ENCODE measurements around the gene PCGF2. TPM values are rescaled to one million over a fixed set of nuclear protein-coding genes. Genes with fewer than 3 reads are reported as not detected.

The PCGF2 gene
- total RNA-seq, 4 donors from 2014 or later, result 8.5 to 13.5 (median 10.9) TPM

GRCh38 chr17:38751808-38752307 lies 3.7 kb upstream of the PCGF2 start:
- H3K4me3 ChIP-seq (replicated peaks in 1 of 3), result peak overlapping the region; percentile 40 to 97 (median 53)
- no peak for TF ChIP-seq CTCF (IDR thresholded peaks at IDR 0.05)
- no peak for TF ChIP-seq POLR2A (IDR thresholded peaks at IDR 0.05)
- WGBS, 2 donors, result 1 to 3% methylated on average over 44 of the region's 44 CpGs
- H3K9me3 ChIP-seq, result no peaks in the 10 kb centered on the region
- intact Hi-C loops (cut with DNase I), result no loop called here
- no peaks in the 10 kb centered on the region for H3K27me3 ChIP-seq
- peaks cover 35 to 37% of the 10 kb centered on the region in 2 donors for H3K4me1 ChIP-seq
- H3K36me3 ChIP-seq, result peaks cover 11 to 13% of the 10 kb centered on the region in 2 donors
- H3K27ac ChIP-seq, result peak overlapping the region; percentile 33 to 93 (median 69)
- DNase-seq, result peak; percentile 83 to 86

GRCh38 chr17:38751144-38751807 lies 3.1 kb upstream of the PCGF2 start:
- Histone ChIP-seq H3K4me3 (replicated peaks in 1 of 3) (peak overlapping the region in 1 of 3 donors; percentile 97), H3K27ac (peak overlapping the region; percentile 3 to 93 (median 4)), H3K36me3 (peaks cover 6 to 9% of the 10 kb centered on the region in 2 donors), H3K27me3 (no peaks in the 10 kb centered on the region), H3K4me1 (peaks cover 41 to 43% of the 10 kb centered on the region in 2 donors), H3K9me3 (no peaks in the 10 kb centered on the region)
- DNase-seq, result no peak
- intact Hi-C loops (cut with DNase I), result no loop called here
- 3 to 4% methylated on average over 10 of the region's 10 CpGs for WGBS, 2 donors
- TF ChIP-seq POLR2A (IDR thresholded peaks at IDR 0.05), result no peak
- no peak for TF ChIP-seq CTCF (IDR thresholded peaks at IDR 0.05)

GRCh38 chr17:38750312-38751121 lies 2.4 kb upstream of the PCGF2 start:
- Histone ChIP-seq H3K27ac (peak overlapping the region; percentile 73 to 93 (median 80)), H3K4me3 (replicated peaks in 1 of 3) (peak overlapping the region in 1 of 3 donors; percentile 97), H3K9me3 (no peaks in the 10 kb centered on the region), H3K4me1 (peaks cover 48 to 49% of the 10 kb centered on the region in 2 donors), H3K36me3 (peaks cover 0 to 3% of the 10 kb centered on the region in 2 donors), H3K27me3 (no peaks in the 10 kb centered on the region)
- TF ChIP-seq CTCF (IDR thresholded peaks at IDR 0.05), result no peak
- TF ChIP-seq POLR2A (IDR thresholded peaks at IDR 0.05), result no peak
- 20% methylated on average over 22 to 28 of the region's 28 CpGs for WGBS, 2 donors
- peak; percentile 43 to 52 for DNase-seq
- intact Hi-C loops (cut with DNase I), result no loop called here

GRCh38 chr17:38750044-38750311 lies 1.8 kb upstream of the PCGF2 start:
- WGBS, 2 donors, result 8% methylated on average over 7 to 8 of the region's 12 CpGs
- H3K4me1 ChIP-seq, result peaks cover 49% of the 10 kb centered on the region in 2 donors
- intact Hi-C loops (cut with DNase I), result no loop called here
- no peak for DNase-seq
- TF ChIP-seq CTCF (IDR thresholded peaks at IDR 0.05), result no peak
- TF ChIP-seq POLR2A (IDR thresholded peaks at IDR 0.05), result no peak
- peak overlapping the region in 2 of 3 donors; percentile 10 to 86 for H3K4me3 ChIP-seq (replicated peaks in 1 of 3)
- H3K9me3 ChIP-seq, result no peaks in the 10 kb centered on the region
- no peaks in the 10 kb centered on the region for H3K27me3 ChIP-seq
- peak overlapping the region; percentile 73 to 93 (median 80) for H3K27ac ChIP-seq
- peaks cover 0 to under 1% of the 10 kb centered on the region in 2 donors for H3K36me3 ChIP-seq
